GM18517 (cell line): Measurements from ENCODE around the gene PARD3B.

Experiments used
- ATAC-seq: cut with Tn5 transposase; IDR thresholded peaks from one replicate; pipeline ENCODE4 v1.9.1; 2021; ENCODE audit warnings: mild to moderate bottlenecking, moderate library complexity; ENCODE audit not compliant: unreplicated experiment

Gene PARD3B

DNA sequence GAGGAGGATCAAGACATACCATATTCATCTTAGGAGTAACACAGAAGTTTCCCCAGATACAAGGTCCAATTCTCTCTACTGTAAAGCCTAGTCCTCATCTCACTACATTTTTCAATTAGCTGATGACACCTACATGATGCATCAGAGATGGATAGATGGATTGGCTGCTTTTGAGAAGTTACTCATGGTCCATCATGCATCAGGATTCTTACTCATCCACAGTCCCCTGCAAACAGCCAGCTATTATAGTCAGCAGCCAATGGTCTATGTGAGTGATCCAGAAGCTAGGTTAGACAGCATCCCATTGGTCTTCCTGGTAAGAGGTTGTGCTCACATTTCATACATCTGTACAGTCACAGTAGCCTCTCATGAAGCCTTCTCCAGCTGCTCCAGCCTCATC is 982.5 kb downstream of the PARD3B start:
- ATAC-seq, result no peak

DNA sequence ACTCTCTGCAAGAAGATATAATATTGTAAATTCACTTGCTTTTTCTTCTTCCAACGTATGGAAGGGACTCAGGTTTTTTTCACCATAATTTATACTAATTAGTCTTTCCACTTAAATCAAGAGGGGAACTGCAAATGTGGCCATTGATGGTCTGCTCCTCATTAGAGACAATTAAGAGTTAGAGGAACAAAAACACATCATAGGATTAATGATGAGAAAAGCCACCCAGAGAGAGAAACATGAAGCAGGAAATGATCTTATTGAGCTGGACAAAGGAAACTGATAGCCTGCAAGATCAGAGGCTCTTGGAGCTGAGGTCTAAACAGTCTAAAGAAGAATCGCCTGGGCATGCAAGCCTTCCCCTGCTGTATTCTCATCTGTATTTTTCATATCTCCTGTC is 985.8 kb downstream of the PARD3B start:
- no peak for ATAC-seq

DNA sequence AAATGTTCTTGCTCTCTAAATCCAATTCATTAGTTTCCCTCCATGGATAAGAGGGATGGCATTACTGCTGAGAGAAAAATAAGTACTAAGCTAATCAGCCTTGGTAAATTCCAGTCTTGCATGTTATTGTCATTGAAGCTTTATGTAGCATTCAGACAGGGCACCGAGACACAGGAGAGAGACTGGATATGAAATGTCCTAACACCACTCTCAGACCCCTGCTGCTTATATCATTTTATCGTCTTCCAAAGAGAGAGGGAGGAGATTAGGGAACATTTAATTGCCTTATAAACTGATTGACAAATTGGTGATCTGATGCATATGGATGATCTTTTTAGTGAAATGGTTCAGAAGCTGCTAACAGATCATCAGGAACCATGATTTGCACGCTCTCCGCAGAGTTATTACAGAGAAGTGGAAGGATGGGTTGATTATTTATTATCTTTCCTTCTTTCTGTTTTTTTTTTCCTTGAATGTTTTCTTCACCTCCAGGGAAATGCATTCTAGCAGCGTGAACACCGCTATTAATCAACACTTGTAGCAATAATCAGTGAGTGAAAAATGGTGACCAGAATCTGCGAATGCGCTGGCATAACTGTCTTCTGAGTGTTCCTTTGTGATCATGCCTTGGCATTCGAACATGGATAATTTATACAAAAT is 986.3 kb downstream of the PARD3B start:
- no peak for ATAC-seq

DNA sequence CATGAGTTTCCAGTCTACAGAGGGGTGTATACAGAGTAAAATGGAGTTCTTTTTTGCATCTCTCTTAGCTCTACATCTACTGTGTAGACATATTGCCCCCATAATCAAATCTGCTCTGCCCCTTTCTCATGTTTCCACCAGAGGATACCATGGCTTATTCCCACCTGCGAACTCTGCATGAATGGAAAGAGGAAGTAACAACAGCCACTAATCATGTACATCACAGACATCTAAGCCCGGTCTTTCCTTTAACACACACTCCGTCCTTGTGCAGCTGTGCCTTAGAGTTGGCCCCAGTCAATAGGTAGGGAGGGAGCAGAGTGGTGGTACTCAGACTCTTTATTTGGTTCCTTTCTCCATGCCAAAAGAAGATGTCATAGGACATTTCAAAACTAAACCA is 989.7 kb downstream of the PARD3B start:
- ATAC-seq, result no peak

DNA sequence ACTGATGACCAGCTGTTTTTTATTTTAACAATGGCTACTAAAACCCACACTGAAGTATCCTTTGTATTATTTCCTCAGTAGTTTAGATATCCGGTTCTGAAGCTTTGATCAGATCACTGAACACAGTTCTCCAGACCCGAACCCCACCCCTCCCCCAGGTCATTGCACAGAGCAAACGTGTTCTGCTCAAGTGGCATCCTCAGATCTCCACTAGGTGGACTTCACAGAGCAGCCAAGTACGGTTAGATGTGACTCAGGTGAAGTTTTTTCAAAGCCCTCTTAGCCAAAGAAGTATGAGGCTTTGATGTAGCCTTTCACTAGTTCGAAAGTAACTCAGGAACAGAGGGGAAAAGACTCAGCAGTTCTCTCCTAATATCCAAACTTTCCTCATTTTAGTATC is 994.3 kb downstream of the PARD3B start:
- no peak for ATAC-seq

DNA sequence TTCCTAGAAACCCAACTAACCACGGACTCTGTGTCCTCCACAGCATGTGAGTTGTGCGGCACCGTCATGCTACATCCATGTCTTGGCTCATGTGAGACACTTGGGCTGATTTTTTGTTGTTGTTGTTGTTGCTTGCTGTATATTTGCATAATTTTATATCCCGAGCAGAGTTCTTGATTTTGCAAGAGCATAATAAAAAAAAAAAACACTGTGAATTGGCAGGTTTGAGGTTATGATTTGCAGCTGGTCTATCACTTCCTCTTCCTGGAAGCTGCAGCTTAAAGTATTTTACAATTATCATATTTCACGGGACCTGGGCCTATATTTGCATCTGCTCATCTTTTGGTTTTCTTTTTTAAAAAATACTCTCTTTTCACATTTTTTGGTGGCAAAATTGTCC is 994.8 kb downstream of the PARD3B start:
- ATAC-seq, result no peak

DNA sequence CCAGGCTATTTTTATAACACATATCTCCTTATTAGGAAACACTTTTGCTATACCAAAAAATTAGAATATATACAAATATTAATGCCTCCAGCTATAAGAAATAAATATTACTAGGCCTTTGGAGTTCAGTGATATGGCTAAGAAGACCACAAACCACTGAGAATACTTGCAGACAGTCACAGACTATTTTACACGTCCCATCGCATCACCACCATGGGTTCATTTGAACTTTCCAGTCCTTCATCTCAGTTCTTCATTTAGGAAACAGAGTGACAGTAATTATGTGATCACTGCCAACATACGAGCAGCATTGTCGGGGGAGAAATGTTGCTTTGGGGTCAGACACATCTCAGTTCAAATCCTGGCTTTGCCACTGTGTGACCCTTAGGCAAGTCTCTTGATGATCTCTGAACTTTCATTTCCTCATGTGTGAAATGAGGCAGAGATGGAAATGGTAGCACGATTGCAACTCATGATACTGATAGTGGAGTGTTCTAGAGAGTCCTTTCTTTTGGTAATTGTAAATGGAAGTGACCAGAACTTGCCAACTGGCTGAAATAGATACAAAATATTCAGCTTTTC is 998.1 kb downstream of the PARD3B start:
- ATAC-seq, result no peak

DNA sequence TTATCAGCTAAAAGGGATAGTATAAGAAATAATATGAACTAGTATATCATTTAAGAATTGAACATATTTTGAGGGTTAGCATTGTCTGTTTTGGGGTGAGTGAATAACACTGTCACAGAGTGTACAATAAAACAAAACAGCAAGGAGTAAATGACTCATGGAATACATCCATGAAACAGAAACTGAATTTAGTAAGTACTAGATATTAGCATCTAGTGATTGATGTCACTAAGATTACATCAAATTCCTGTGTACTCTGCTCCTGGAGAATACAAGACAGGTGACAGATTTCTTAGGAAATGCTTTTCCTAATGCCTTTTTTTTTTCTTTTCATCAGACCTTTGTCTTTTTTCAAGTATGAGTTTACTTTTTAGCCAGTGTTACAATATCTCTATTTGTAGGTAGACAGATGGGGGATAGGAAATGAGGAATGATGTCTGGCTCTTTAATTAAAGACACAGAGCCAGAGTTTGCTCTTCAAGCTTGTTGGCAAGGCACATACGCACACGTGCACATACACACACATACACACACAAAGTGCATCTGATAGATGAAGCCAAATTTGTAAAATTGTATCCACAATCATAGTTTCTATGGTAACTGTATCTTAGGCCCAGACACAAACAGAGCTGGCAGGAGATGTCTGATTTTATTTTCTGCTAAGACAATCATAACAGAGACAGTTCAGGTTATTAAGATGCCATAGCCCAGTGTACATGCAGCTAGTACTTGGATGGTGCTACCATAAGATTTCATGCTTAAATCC is 998.8 kb downstream of the PARD3B start:
- ATAC-seq, result no peak

DNA sequence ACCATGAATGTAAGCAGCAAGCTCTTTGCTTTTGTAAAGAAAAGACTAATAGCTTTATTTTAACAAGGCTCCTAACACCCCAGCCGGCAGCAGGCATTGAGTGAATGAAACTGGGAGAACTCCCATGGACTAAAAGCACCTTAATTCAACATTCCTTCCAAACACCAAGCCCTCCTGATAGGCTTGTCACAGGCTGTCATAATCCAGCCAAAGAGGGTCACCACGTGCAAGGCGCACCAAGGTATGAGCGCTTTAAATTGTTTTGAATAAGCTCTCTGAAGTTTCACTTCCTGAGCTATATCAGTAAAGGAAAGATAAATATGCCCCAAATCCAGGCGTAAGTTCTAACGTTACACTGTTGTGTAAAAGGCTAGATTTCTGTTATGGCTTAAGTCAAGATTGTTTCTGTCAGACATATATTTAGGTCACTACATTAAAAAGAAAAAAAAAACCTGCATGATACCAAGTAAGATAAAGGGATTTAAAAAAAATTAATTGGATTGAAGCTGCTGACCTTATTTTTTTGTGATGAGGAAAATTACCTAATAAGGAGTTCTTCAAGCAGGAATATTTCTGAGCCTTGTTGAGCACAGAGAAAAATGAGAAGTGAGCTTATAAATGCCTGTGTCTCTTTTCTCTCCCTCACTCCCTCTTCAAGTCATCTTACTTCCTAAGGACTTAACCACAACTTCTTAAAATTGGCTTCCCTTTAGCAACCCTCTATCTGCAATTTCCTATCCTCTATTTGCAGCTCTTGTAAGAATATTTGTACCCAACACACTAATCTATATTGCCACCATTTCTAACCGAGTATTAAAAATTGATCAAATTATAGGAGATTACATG is 1000.9 kb downstream of the PARD3B start:
- no peak for ATAC-seq

DNA sequence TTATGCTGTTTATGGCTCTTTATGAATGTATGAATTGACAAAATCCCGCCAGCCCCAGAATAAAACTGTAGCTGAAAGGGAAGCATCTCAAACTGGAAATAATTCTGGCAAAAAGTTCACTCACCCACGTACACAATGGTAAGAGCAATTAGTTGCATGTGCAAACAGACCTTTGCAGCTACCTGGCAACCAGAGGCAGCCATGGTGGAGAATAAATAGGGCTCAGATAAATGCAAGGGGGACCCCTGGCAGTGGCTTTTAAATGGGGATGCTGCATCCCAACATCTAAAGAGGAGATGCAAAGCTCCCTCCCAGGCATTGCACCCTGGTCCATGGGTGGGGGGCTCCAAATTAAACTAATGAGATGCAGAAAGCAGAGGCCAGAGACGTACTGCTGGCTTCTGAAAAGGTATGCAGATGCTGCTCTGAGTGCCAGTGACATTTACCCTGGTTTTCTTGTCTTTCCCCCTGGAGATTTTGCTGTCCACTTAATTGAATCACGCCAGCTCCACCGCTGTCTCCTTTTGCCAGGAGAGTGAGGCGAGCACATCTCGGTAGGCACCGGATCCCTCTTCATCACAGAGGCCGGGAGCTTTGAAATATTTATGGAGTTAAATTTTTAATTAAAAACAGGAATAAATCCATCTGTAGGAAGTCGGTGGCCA is 1010.4 kb downstream of the PARD3B start:
- no peak for ATAC-seq

DNA sequence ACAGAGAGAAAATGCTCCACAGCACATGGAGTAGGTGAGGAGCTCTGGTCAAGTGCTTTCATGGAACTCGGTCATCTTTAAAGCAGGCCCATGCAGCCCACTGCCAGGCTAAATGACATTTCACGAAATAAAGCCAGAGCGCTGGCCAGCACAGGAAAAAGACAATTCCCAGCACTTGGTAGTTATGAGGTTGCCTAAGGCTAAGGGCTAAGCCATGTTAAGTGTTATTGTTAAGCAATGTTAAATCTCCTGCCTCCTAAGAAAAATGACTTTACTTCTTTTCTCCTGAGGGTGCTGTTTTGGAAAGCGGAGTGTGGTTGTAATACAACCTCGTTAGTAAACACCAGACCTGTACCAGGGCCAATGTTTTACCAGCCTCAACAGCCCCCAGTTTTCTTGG is 1011.1 kb downstream of the PARD3B start:
- no peak for ATAC-seq

DNA sequence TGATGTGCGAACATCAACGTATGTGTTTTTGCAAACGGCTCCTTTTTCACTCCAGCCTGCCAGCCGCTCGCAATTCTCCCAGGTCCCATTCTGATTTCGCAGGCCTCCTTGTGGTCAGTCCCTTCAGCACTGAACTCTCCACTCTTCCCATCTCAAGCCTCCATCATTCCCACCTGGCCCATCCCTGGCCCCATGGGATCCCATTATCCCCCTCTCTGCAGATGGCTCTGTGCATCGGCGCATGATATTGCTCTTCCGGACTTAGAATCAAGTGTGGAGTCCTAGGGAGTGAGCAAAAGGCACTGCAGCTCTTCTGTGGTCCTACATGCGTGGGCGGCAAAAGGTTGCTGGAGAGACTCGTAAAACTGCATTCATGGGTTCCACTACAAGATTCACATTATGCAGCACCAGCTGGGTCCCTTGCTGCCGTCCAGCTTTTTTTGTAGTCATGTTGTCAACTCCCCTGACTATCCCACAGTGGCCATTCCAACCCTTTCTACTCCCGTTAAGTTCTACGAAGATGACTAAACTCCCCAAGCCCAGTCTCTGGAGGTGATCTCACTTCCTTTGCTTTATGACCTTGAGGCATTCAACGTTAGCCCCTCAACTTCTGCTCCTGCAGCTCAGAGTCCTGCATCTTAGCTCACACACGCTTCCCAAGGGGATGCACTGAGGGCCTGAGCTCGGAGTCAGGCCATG is 1011.7 kb downstream of the PARD3B start:
- ATAC-seq, result no peak

DNA sequence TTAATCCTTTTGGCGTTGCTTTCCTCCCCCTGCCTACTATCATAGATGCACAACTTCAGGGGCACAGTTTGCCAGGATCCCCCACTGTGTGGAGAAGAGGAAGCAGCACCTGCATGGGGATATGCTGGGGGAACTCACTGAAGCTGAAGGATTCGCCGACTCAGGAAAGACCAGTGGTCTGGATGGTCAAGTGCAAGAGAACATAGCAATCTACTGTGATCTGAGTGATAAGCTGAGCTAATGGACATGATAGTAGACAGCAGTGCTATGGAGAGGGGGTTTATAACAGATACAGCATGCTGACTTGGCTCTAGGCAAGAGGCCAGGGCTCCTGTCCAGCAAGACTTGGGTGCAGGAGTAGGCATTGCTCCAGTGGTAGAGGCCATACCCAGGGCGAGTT is 1012.6 kb downstream of the PARD3B start:
- no peak for ATAC-seq

DNA sequence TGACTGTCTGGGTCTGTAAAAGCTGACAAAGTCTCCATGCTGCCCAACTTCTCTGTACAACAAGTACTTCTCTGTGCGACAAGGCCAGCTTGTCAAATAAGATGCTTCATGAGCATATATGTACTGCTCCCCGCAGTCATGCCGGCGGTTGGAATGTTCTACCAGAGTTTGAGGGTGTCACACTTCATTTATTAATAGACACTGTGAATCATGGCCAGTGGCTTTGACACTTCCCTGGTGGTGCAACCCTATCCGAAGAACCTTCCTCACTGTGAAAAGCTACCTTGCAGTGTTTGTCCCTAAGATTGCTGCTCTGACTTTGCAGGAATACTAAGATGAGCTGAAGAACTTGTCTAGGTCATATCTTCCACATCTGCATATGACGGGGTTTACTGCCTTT is 1016.2 kb downstream of the PARD3B start:
- ATAC-seq, result no peak

DNA sequence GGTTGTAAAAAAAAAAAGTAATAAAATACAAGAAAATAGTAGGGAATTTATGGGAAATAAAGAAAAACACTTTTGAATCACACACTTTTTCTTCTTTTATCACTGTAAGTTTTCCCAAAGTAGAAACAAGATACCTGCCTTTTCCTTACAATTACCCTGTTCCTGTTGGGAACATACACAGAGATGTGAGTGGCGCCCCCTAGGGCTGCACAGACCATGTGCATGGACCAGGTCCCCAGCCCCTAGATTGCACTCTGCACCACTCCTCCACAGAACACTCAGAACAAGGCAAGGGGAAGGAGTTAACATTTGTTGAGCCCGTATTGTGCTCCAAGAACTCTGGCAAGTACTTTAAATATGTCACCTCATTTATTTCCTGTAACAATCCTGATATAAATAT is 1018.4 kb downstream of the PARD3B start:
- ATAC-seq, result no peak

DNA sequence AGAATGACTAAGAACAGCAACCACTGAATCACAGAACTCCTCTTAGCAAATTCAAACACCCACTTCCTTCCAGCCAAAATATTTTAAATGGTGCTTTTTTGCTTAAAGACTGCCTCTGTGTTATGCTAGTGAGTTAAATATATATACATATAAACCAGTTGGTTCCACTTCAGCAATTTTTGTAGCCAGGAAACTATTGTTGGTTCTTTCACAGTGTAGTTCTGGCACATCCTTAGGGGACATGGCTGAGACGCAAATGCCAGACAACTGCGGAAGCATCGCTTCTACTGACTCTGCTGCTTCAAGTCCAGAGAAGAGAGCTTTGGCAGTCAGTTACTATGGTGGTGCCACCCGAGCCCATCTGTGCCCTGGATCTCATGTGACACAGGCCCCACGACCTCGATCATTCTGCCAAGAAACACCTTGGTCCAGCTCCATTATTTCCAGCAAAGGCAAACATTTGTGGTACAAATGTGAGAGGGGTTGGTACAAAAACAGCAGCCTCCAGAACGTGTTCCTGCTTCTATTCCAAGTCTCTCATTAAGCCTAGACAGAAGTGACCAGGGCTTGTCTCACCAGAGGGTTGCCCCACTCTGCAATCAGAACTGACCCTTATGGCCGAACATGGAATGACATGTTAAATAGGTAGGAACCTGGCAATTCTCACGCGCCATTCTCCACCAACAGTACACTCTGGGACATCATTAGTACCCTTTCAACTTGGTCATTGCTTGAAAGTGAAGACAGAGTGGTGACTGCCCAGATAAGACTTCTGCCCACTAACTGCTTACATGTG is 1019.3 kb downstream of the PARD3B start:
- ATAC-seq, result no peak

DNA sequence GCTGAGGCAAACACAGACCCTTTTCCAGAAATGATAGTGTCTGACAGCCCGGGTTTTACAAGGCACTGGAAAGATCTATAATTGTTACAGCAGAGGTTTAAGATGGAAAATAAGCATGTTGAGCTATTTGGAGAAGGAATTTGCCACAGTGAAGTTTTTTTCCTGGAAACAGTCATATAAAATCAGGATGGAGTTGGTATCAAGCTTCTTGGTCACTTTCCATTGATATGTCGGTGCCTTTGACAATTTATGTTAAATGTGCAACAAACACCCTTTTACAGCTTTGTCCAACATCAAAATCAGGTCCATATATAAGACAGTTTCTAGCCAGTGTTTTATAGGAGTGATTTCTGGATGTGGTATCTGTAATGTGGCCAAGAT is 1019.9 kb downstream of the PARD3B start:
- ATAC-seq, result no peak

DNA sequence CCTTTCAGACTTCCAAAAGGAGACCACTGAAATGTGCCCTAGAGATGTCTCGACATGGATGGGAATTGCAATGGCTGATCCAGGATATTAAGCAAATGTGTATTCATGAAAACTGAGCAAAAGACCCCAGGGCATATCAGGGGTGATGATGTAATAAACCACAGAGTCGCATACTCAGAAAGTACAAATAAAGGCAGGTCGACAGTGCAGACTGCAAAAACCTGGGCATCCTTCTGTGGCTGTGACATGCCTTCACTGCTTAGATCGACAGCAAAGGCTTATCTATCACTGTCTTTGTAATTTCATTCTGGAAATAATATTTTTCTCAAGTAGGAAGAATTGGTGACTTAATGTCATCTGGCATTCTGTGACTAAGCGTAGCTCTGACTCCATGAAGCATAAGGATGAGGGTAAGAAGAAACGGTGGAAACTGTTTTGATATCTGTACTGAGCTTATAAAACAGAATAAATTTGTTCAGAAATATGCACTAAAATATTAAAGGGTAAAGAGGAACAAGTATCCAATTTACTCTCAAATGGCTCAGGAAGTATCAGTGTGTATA is 1021.4 kb downstream of the PARD3B start:
- no peak for ATAC-seq

DNA sequence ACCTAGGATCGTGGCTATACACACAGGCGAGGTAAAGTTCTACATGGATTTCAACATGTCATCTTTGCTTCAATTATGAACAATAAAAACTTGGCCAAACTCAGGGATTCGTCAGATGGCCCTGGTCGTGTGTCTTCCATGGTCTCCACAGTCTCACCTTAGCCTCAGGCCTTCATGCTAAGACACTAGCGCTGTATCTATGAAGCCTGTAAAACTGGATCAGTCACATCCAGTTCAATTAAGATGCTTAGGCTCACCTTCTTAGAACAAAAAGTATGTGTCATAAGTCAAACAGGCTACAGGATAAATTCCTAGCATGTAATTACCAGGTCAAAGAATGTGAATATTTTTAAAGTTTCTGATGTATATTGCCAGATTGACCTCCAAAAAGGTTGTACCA is 1023.3 kb downstream of the PARD3B start:
- no peak for ATAC-seq
